IMR-90 (cell line): ENCODE results near the gene RXRG. TPM values are rescaled to one million over a fixed set of nuclear protein-coding genes. Genes with fewer than 3 reads are reported as not detected.

ENCODE experiments used
- ATAC-seq: fragments of 200-7000 bp; cut with Tn5 transposase; 2 replicates; pipeline ENCODE4 v1.9.1; 2020; ENCODE audit warnings: low read depth, mild to moderate bottlenecking, moderate library complexity
- BruUV-seq: library from RNA; stranded (reverse); fragments of 400-500 nt; replicated peaks from 2 replicates; lab custom pipeline; 2021; lab: Mats Ljungman, UMichigan
- CTCF ChIA-PET: fragments of 300-600 bp; formaldehyde crosslinking; extraction: SDS; loops from one replicate; lab custom pipeline; 2021; ENCODE audit warnings: antibody characterized with exemption; lab: Yijun Ruan, JAX
- POLR2A ChIA-PET: fragments of 300-600 bp; sonication (Branson Sonifier 250); formaldehyde crosslinking; loops from one replicate; lab custom pipeline; 2022; ENCODE audit warnings: antibody characterized with exemption; ENCODE audit not compliant: unreplicated experiment; lab: Charles Lee
- DNase-seq: peaks from one replicate; pipeline ENCODE4 v3.0.0; 2013
- H2AFZ ChIP-seq: replicated peaks from 2 replicates; pipeline ENCODE3; 2013; ENCODE audit warnings: low read length, mild to moderate bottlenecking; ENCODE audit not compliant: poor library complexity
- H2AK5ac ChIP-seq: 2 replicates; pipeline ENCODE4 v1.6.1; 2013; ENCODE audit warnings: low read depth, low read length, inconsistent platforms
- H2AK9ac ChIP-seq: replicated peaks from 2 replicates; pipeline ENCODE3; 2013; ENCODE audit warnings: mild to moderate bottlenecking, low read depth, low read length, moderate library complexity; ENCODE audit not compliant: poor library complexity
- H2BK120ac ChIP-seq: 2 replicates; pipeline ENCODE4 v1.6.1; 2013; ENCODE audit warnings: low read depth, low read length, inconsistent platforms
- H2BK15ac ChIP-seq: 3 replicates; pipeline ENCODE4 v1.6.1; 2013; ENCODE audit warnings: low read depth, low read length, inconsistent platforms
- H2BK20ac ChIP-seq: 2 replicates; pipeline ENCODE4 v1.6.1; 2013; ENCODE audit warnings: low read depth, mild to moderate bottlenecking, inconsistent platforms, low read length, moderate library complexity
- H2BK5ac ChIP-seq: 2 replicates; pipeline ENCODE4 v1.6.1; 2013; ENCODE audit warnings: mild to moderate bottlenecking, low read depth, low read length, inconsistent platforms; ENCODE audit not compliant: poor library complexity, severe bottlenecking
- H3K14ac ChIP-seq: replicated peaks from 2 replicates; pipeline ENCODE4 v1.6.1; 2013; ENCODE audit warnings: low read depth, low read length, inconsistent platforms
- H3K18ac ChIP-seq: 2 replicates; pipeline ENCODE4 v1.6.1; 2013; ENCODE audit warnings: low read depth, low read length, control low read depth
- H3K23ac ChIP-seq: 2 replicates; pipeline ENCODE4 v1.6.1; 2013; ENCODE audit warnings: low read depth, low read length, inconsistent platforms
- H3K27ac ChIP-seq: 2 replicates; pipeline ENCODE4 v1.5.1; 2013; ENCODE audit warnings: mild to moderate bottlenecking, control low read depth, low read length; ENCODE audit not compliant: insufficient read depth
- H3K27me3 ChIP-seq: 2 replicates; pipeline ENCODE4 v1.6.1; 2013; ENCODE audit warnings: low read length; ENCODE audit not compliant: control insufficient read depth, insufficient read depth
- H3K36me3 ChIP-seq: 2 replicates; pipeline ENCODE4 v1.6.1; 2013; ENCODE audit warnings: low read length, mixed read lengths; ENCODE audit not compliant: control insufficient read depth, insufficient read depth
- H3K4ac ChIP-seq: 2 replicates; pipeline ENCODE4 v1.6.1; 2013; ENCODE audit warnings: low read depth, low read length, inconsistent platforms
- H3K4me1 ChIP-seq: 2 replicates; pipeline ENCODE4 v1.6.1; 2013; ENCODE audit warnings: low read length, mixed read lengths; ENCODE audit not compliant: control insufficient read depth, insufficient read depth
- H3K4me2 ChIP-seq: 2 replicates; pipeline ENCODE4 v1.6.1; 2013; ENCODE audit warnings: low read depth, mild to moderate bottlenecking, control low read depth, low read length, moderate library complexity
- H3K4me3 ChIP-seq: 2 replicates; pipeline ENCODE4 v1.5.1; 2013; ENCODE audit warnings: low read depth, mild to moderate bottlenecking, control low read depth, low read length, moderate library complexity; ENCODE audit not compliant: insufficient read depth
- H3K56ac ChIP-seq: 2 replicates; pipeline ENCODE4 v1.6.1; 2013; ENCODE audit warnings: low read length, inconsistent platforms; ENCODE audit not compliant: insufficient read depth; ENCODE audit errors: extremely low read depth
- H3K79me1 ChIP-seq, 2 experiments: 2 replicates each; pipeline ENCODE4 v1.6.1; 2013; ENCODE audit warnings: low read length in 2 of 2, inconsistent platforms in 1 of 2, low read depth in 1 of 2
- H3K9ac ChIP-seq: 2 replicates; pipeline ENCODE4 v1.6.1; 2013; ENCODE audit warnings: low read depth, low read length, control low read depth
- H3K9me1 ChIP-seq: 2 replicates; pipeline ENCODE4 v1.6.1; 2013; ENCODE audit warnings: low read length, inconsistent platforms; ENCODE audit not compliant: insufficient read depth
- H3K9me3 ChIP-seq: 2 replicates; pipeline ENCODE4 v1.6.1; 2013; ENCODE audit warnings: low read length; ENCODE audit not compliant: control insufficient read depth, insufficient read depth
- H4K20me1 ChIP-seq: 2 replicates; pipeline ENCODE4 v1.6.1; 2013; ENCODE audit warnings: low read length, inconsistent platforms; ENCODE audit not compliant: insufficient read depth
- H4K5ac ChIP-seq: 2 replicates; pipeline ENCODE4 v1.6.1; 2013; ENCODE audit warnings: mild to moderate bottlenecking, low read depth, low read length, control low read depth
- H4K8ac ChIP-seq, 2 experiments: 2 replicates each; pipeline ENCODE4 v1.6.1; 2013; ENCODE audit warnings: low read depth in 2 of 2, low read length in 2 of 2, control low read depth in 1 of 2, inconsistent platforms in 1 of 2
- H4K91ac ChIP-seq: 2 replicates; pipeline ENCODE4 v1.6.1; 2013; ENCODE audit warnings: low read depth, low read length, inconsistent platforms; ENCODE audit not compliant: insufficient read depth
- BHLHE40 ChIP-seq: fragments of 150-350 bp; IDR thresholded peaks from 2 replicates; pipeline ENCODE4 v1.6.1; 2016; ENCODE audit warnings: mild to moderate bottlenecking, low read depth, low read length
- SMC3 ChIP-seq: fragments of 150-350 bp; IDR thresholded peaks from 2 replicates; pipeline ENCODE4 v1.6.1; 2016; ENCODE audit warnings: low read depth, mild to moderate bottlenecking, antibody characterized with exemption, low read length, moderate library complexity
- WGBS, 2 experiments: methylation state at CpG; one replicate each; pipeline versions ENCODE4 v1.1.5 to v1.1.7; 2013; ENCODE audit warnings: missing lambda C conversion rate in 2 of 2; ENCODE audit not compliant: insufficient read length in 1 of 2; ENCODE audit errors: extremely low coverage in 2 of 2; 5-methylcytosine and 5-hydroxymethylcytosine counted together
- dilution Hi-C: fragments of 300-500 bp; cut with HindIII; formaldehyde crosslinking; loops from one replicate; pipeline ENCODE4 v1.14.3; 2018; ENCODE audit warnings: low sequenced_read_pairs; ENCODE audit not compliant: unreplicated experiment
- in situ Hi-C: fragments of 300-500 bp; cut with MboI; formaldehyde crosslinking; loops from 3 replicates; pipeline ENCODE4 v1.14.3; 2019; ENCODE audit warnings: low sequenced_read_pairs, inconsistent platforms, mixed read lengths
- intact Hi-C: fragments of 100-400 bp; cut with micrococcal nuclease; formaldehyde crosslinking; loops from 2 replicates; pipeline ENCODE4 v1.10.0; 2022
- polyA plus RNA-seq, 3 experiments: library from polyadenylated mRNA; depleted of rRNA; stranded (reverse); fragments of >200 nt; gene quantifications; 2 replicates each; pipeline ENCODE4 v1.2.3, GENCODE V29; 2012; ENCODE audit warnings: low replicate concordance in 1 of 3
- total RNA-seq: library from RNA; depleted of rRNA; stranded (reverse); fragments of >200 nt; gene quantifications from 2 replicates; pipeline ENCODE4 v1.2.3, GENCODE V29; 2012
- TF ChIP-seq, protein P1 (sequence below): conservative IDR thresholded peaks from 2 replicates; pipeline ENCODE4 v1.5.1; 2012; ENCODE audit warnings: mild to moderate bottlenecking, low read depth, low read length, improper control_type of control experiment

Gene RXRG
- total and polyA plus RNA-seq, 2 of the 4 experiments (the other 2 are of a cell fraction), result not detected

DNA sequence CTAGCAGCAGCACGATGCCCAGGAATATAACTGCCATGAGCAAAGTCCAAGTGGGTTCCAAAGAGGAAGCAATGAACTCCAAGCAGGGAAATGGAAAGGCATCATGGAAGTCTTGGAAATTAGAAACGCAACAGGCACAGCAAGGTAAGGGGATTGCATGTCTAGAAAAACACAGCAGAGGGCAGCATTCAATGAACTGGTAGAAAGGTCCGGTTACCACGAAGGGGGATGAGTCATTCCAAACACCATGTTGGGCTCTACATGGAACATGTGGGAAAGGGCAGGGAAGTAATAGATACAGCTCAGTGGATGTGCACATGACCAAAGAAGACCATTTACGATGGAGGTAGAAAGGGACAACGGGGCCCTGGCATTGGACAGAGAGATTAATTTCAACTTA lies 36.4 kb downstream of the RXRG start:
- Histone ChIP-seq H2BK15ac (no peak overlapping the region), H3K4ac (no peak overlapping the region), H3K4me2 (no peak overlapping the region), H3K9me3 (no peaks in the 10 kb centered on the region), H3K36me3 (no peaks in the 10 kb centered on the region), H3K4me1 (no peaks in the 10 kb centered on the region), H3K9ac (no peak overlapping the region), H4K91ac (no peak overlapping the region), H3K27ac (no peak overlapping the region), H3K4me3 (no peak overlapping the region), H3K14ac (no peak overlapping the region), H2BK120ac (no peak overlapping the region), H3K23ac (no peak overlapping the region), H4K20me1 (no peaks in the 10 kb centered on the region), H3K79me1 (no peaks in the 10 kb centered on the region), H3K56ac (no peak overlapping the region), H2AK5ac (no peak overlapping the region), H3K18ac (no peak overlapping the region), H3K27me3 (no peaks in the 10 kb centered on the region), H2AFZ (no peak overlapping the region), H2AK9ac (no peak overlapping the region), H4K8ac (no peak overlapping the region), H2BK5ac (no peak overlapping the region), H3K9me1 (no peaks in the 10 kb centered on the region), H2BK20ac (no peak overlapping the region), H4K5ac (no peak overlapping the region)
- no peak for ATAC-seq
- peak; percentile 37 for DNase-seq
- TF ChIP-seq BHLHE40, result no peak
- TF ChIP-seq SMC3, result peak; percentile 25; the same call in 1 of the 2 replicates
- TF ChIP-seq, protein P1, sequence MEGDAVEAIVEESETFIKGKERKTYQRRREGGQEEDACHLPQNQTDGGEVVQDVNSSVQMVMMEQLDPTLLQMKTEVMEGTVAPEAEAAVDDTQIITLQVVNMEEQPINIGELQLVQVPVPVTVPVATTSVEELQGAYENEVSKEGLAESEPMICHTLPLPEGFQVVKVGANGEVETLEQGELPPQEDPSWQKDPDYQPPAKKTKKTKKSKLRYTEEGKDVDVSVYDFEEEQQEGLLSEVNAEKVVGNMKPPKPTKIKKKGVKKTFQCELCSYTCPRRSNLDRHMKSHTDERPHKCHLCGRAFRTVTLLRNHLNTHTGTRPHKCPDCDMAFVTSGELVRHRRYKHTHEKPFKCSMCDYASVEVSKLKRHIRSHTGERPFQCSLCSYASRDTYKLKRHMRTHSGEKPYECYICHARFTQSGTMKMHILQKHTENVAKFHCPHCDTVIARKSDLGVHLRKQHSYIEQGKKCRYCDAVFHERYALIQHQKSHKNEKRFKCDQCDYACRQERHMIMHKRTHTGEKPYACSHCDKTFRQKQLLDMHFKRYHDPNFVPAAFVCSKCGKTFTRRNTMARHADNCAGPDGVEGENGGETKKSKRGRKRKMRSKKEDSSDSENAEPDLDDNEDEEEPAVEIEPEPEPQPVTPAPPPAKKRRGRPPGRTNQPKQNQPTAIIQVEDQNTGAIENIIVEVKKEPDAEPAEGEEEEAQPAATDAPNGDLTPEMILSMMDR, result peak; percentile 19; the same call in 1 of the 2 replicates
- in situ Hi-C loops (no loop called here), intact Hi-C loops (no loop called here), dilution Hi-C loops (no loop called here)
- 34% methylated on average over 2 of the region's 6 CpGs; no CpG with 5 or more reads in 1 of the 2 experiments for WGBS, 2 experiments
- BruUV-seq, result no TSS peak
- ChIA-PET CTCF (no interaction called here), POLR2A (no interaction called here)
